Measurements from ENCODE around the gene TCL1A. TPM values are rescaled to one million over a fixed set of nuclear protein-coding genes. Genes with fewer than 3 reads are reported as not detected.

TCL1A gene
- total and polyA plus RNA-seq, 12 donors = 0.33 to 0.58 TPM; not detected in 10

DNA sequence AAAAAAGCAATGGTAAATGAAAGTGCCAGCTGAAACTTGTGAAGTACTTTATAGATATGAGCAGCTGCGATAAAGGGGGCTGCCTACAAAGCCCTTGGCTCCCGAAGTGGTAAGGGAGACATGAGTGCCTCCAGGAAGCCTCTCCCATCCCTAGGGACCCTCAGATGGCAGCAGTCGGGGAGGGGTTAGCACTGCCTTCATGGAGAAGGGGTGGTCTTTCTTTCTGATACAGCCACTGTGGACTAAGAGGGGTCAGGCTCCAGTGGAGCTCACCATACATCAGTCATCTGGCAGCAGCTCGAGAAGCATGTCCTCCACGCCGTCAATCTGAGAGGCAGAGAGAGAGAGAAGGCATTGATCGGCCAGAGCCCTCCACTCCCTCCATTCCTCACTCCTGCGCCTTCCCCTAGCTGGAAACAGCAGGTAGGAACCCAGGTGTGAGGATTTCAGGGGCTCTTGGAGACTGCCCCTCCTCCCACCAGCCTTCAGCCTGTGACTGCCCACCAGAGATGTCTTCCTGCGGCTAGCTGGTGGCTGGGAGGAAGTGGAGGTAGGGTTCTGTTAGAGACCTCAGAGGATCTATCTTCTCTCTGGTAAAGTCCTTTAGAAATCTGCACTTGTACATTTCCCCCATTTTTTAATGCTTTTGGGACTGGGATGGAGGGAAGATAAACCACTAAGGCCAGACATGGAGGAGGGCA lies 2.3 kb downstream of the TCL1A start:
- DNase-seq (no peak), ATAC-seq (no peak)
- H3K27ac ChIP-seq = no peak overlapping the region
- no peak overlapping the region for H3K4me3 ChIP-seq
- no peaks in the 10 kb centered on the region for H3K36me3 ChIP-seq
- no peak for TF ChIP-seq CTCF (IDR thresholded peaks at IDR 0.05)
- WGBS, 2 donors = 63 to 70% methylated on average over 9 of the region's 9 CpGs
- peaks cover 0 to 57% (median 28%) of the 10 kb centered on the region in 7 donors for H3K27me3 ChIP-seq
- intact Hi-C loops (cut with DNase I) = no loop called here
- no peaks in the 10 kb centered on the region for H3K9me3 ChIP-seq
- H3K4me1 ChIP-seq = no peaks in the 10 kb centered on the region

DNA sequence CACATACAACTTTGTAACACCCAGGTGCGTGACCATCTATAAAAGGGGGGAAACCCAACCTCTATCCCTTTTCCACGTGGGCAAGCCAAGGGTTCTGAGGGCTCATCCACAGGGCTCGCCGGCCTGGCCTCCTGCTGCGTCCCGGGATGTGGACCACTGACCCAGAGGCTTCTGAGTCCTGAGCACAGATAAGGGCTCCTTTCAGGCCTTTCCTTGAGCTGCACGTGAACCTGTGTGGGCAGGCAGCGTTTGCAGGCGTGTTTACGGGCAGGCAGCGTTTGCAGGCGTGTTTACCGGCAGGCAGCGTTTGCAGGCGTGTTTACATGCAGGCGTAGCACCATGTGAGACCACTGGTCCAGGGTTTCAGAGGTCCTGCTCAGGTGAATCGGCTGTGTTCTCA lies 3.8 kb downstream of the TCL1A start:
- Histone ChIP-seq H3K4me1 (no peaks in the 10 kb centered on the region), H3K36me3 (no peaks in the 10 kb centered on the region), H3K4me3 (no peak overlapping the region), H3K27me3 (peaks cover 0 to 61% (median 35%) of the 10 kb centered on the region in 7 donors), H3K9me3 (no peaks in the 10 kb centered on the region), H3K27ac (no peak overlapping the region)
- DNase-seq (no peak), ATAC-seq (no peak)
- intact Hi-C loops (cut with DNase I) = no loop called here
- TF ChIP-seq CTCF (IDR thresholded peaks at IDR 0.05) = no peak
- 83 to 86% methylated on average over 17 of the region's 17 CpGs for WGBS, 2 donors

- Histone ChIP-seq H3K27me3 (peaks cover 0 to 55% (median 30%) of the 10 kb centered on the region in 7 donors), H3K4me3 (no peak overlapping the region), H3K27ac (no peak overlapping the region), H3K9me3 (no peaks in the 10 kb centered on the region), H3K4me1 (no peaks in the 10 kb centered on the region), H3K36me3 (no peaks in the 10 kb centered on the region)
- no peak for ATAC-seq
- no peak for DNase-seq
- intact Hi-C loops (cut with DNase I) = no loop called here
- TF ChIP-seq CTCF (IDR thresholded peaks at IDR 0.05) = no peak
- 84 to 89% methylated on average over 5 of the region's 5 CpGs for WGBS, 2 donors
Measured at GRCh38 chr14:95707327-95707726, 6.6 kb downstream of the TCL1A start.

DNA sequence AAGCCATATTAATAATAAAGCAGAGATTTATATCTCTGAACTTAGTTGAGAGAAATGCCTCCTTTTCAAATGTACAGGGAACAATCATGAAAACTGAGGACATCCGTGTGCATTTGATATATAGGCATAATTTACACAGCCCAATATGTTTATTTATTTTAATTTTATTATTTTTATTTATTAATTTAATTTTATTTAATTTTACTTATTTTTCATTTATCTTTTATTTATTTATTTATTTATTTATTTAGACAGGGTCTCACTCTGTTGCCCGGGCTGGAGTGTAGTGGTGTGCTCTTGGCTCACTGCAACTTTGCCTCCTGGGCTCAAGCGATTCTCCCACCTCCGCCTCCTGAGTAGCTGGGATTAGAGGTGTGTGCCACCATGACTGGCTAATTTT lies 8.4 kb downstream of the TCL1A start:
- 90% methylated on average over 4 of the region's 4 CpGs for WGBS, 2 donors
- Histone ChIP-seq H3K4me1 (no peaks in the 10 kb centered on the region), H3K9me3 (no peaks in the 10 kb centered on the region), H3K36me3 (no peaks in the 10 kb centered on the region), H3K4me3 (no peak overlapping the region), H3K27me3 (peaks cover 0 to 57% (median 39%) of the 10 kb centered on the region in 7 donors), H3K27ac (no peak overlapping the region)
- ATAC-seq (no peak), DNase-seq (no peak)
- TF ChIP-seq CTCF (IDR thresholded peaks at IDR 0.05) = no peak
- intact Hi-C loops (cut with DNase I) = no loop called here
